DND-41 (cell line): ENCODE measurements around the gene B3GAT2.

ENCODE experiments used
- CTCF ChIP-seq: IDR thresholded peaks from 2 replicates; pipeline ENCODE4 v1.5.1; 2012; ENCODE audit warnings: borderline replicate concordance, low read length, moderate library complexity, mild to moderate bottlenecking; ENCODE audit not compliant: poor library complexity, severe bottlenecking; ENCODE audit errors: extremely low read depth
- EZH2 ChIP-seq: IDR thresholded peaks from 3 replicates; pipeline ENCODE4 v1.6.1; 2012; ENCODE audit warnings: borderline replicate concordance, low read depth, mild to moderate bottlenecking, moderate library complexity, low read length, inconsistent platforms; ENCODE audit not compliant: severe bottlenecking

GRCh38 chr6:70863343-70863742 is 93.5 kb downstream of the B3GAT2 start:
- no peak for TF ChIP-seq CTCF
- no peak for TF ChIP-seq EZH2
